MM.1S (cell line): ENCODE measurements around the gene ARHGAP35.

Experiments used
- EZH2 ChIP-seq: fragments of 300-600 bp; sonication (generic); optimal IDR thresholded peaks from 2 replicates; pipeline ENCODE3; 2017; ENCODE audit warnings: low read depth, mild to moderate bottlenecking, antibody characterized with exemption, low read length, mixed read lengths
- EZH2phosphoT487 ChIP-seq: fragments of 300-600 bp; sonication (generic); IDR thresholded peaks from 2 replicates; pipeline ENCODE4 v1.6.1; 2018; ENCODE audit warnings: antibody characterized with exemption, low read length
- TF ChIP-seq, protein P1 (sequence below): fragments of 300-600 bp; sonication (generic); IDR thresholded peaks from 2 replicates; pipeline ENCODE4 v1.5.1; 2016; ENCODE audit warnings: antibody characterized with exemption, low read length, mixed read lengths

DNA sequence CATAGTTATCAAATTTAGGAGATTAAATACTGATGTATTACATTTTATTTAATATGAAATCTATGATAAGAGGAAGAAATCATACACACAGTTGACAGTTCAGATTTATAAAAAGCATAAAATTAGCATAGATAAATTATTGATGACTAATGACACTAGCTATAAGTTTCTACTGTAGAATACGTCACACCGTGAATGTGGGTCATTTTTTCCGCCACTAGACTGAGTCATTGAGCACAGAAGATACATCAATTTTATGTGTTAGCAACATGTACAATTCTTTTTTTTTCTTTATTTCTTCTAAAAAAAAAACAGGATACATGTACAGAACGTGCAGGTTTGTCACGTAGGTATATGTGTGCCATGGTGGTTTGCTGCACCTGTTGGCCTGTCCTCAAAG, 32.3 kb upstream of the ARHGAP35 start:
- TF ChIP-seq, protein P1, sequence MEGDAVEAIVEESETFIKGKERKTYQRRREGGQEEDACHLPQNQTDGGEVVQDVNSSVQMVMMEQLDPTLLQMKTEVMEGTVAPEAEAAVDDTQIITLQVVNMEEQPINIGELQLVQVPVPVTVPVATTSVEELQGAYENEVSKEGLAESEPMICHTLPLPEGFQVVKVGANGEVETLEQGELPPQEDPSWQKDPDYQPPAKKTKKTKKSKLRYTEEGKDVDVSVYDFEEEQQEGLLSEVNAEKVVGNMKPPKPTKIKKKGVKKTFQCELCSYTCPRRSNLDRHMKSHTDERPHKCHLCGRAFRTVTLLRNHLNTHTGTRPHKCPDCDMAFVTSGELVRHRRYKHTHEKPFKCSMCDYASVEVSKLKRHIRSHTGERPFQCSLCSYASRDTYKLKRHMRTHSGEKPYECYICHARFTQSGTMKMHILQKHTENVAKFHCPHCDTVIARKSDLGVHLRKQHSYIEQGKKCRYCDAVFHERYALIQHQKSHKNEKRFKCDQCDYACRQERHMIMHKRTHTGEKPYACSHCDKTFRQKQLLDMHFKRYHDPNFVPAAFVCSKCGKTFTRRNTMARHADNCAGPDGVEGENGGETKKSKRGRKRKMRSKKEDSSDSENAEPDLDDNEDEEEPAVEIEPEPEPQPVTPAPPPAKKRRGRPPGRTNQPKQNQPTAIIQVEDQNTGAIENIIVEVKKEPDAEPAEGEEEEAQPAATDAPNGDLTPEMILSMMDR: no peak
- TF ChIP-seq EZH2phosphoT487: no peak
- no peak for TF ChIP-seq EZH2
